NCI-H2029 treated with DMSO at 0.1 percent for 48 hours (cell line): Measurements from ENCODE around the gene PDE10A.
"Not testable (repeated sequence)": the region's sequence is repeated elsewhere in the genome, so short reads cannot be mapped to it uniquely, and the experiment has no call there.

ENCODE experiments used
- DNase-seq: peaks from one replicate; lab custom pipeline; 2025; lab: John Stamatoyannopoulos, UW

PDE10A gene

GRCh38 chr6:165624871-165625639 is 38.0 kb downstream of the PDE10A start:
- DNase-seq = no peak

- no peak for DNase-seq
These were observed 41.1 kb downstream of the PDE10A start for GRCh38 chr6:165621940-165622339.

DNA sequence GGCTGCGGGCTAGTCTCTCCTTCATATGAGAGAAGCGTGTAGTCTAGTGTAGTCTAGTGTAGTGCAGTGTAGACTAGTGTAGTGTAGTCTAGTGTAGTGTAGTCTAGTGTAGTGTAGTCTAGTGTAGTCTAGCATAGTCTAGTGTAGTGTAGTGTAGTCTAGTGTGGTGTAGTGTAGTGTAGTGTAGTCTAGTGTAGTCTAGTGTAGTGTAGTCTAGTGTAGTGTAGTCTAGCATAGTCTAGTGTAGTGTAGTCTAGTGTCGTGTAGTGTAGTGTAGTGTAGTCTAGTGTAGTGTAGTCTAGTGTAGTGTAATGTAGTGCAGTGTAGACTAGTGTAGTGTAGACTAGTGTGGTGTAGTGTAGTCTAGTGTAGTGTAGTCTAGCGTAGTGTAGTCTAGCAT is 44.1 kb downstream of the PDE10A start:
- DNase-seq = not testable (repeated sequence)

DNA sequence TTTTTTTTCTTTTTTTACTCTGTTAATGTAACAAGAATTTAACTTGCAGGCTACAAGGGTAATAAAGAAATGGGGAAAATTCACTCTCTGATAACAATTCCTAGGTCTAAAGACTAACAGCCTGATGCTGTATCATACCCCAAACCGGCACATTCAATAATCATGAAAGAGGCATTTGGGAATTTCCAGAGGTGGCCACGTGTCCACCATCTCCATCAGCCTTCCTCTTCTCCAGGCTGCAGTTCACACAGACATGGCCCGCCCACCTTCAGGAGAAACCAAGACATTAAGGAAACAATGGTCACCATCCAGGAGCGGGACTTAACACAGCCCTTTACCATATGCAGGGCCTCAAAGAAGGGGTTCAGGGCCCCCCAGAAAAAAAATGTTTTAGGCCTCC is 44.8 kb downstream of the PDE10A start:
- DNase-seq = no peak

- no peak for DNase-seq
These were observed 45.5 kb downstream of the PDE10A start for GRCh38 chr6:165617528-165617927.

GRCh38 chr6:165616116-165616515 is 46.9 kb downstream of the PDE10A start:
- no peak for DNase-seq

GRCh38 chr6:165615636-165616035 is 47.4 kb downstream of the PDE10A start:
- no peak for DNase-seq

DNA sequence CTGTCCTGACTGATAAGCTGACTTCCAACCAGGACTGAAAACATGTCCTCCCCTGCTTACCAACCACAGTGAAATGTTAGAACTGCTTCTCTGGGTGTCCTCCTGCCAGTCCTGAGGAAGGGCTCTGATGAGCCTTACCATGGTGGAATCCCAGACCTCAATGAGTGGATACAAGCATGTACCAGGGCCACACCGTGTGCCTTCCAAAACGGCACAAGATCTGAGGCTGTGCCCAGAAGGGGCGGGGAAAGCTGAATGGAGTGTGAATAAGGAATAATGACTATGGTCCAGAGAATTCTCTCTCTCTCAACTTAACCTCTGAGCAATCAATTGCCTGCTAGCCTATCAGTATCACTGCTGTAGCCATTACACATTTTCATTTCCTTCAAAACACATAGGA is 51.7 kb downstream of the PDE10A start:
- DNase-seq = no peak

GRCh38 chr6:165608577-165608976 is 54.5 kb downstream of the PDE10A start:
- not testable (repeated sequence) for DNase-seq

DNA sequence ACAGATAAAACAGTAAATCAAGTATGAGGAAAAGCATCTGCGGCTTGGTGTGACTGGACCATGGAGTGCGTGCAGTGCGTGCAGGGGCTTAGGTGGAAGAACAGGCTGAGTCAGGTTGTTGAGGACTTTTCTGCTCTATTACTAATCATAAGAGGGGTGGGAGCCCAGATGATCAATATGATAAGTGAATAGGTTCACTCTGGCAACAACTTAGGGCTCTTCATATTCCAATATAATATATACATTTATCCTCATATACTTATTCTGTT is 56.4 kb downstream of the PDE10A start:
- no peak for DNase-seq

GRCh38 chr6:165605901-165606739 is 56.9 kb downstream of the PDE10A start:
- no peak for DNase-seq

GRCh38 chr6:165605182-165605875 is 57.7 kb downstream of the PDE10A start:
- no peak for DNase-seq

GRCh38 chr6:165602291-165602690 is 60.8 kb downstream of the PDE10A start:
- no peak for DNase-seq

- DNase-seq = no peak
These were observed 62.4 kb downstream of the PDE10A start for GRCh38 chr6:165600606-165601005.

DNA sequence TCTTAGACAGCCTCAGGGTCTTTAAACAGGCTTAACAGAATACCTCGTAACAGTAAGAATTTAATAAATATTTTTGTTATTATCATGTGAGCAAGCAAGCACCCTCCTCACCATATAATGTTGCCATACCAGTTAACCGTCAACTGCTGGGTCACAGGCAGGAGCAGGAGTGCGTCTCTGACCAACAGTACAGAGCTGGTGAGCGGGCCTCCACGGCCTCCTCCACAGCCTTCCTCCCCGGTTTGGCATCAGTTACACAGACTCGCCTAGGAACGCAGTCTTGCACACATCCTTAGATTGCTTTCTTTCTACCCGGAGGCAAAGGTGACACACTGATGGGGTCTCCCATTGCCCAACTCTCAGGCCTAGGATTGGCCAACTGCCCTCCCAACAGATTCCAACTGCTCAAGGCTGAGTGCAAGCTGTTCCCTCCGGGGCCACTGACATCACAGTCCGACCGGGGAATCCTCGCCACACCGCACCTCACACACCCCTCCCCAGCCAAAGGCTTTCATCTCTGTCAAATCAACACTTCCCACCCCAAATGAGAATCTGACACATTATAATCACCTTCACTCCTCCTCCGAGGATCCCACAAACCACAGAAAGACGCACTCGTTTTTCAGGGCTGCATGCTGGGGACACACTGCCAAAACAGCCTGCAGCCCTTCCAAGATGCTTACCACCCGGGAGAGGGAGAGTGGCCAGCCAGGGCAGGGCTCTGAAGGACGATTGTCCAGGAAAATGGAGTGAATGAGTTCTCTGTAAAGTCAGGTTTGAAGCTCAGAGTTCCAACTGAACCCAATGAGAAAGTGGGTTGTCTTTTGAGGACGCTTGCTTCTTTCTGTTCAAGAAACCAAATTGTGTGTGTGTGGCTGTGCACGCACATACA is 63.2 kb downstream of the PDE10A start:
- no peak for DNase-seq

- no peak for DNase-seq
These were observed 63.9 kb downstream of the PDE10A start for GRCh38 chr6:165599121-165599520.

DNA sequence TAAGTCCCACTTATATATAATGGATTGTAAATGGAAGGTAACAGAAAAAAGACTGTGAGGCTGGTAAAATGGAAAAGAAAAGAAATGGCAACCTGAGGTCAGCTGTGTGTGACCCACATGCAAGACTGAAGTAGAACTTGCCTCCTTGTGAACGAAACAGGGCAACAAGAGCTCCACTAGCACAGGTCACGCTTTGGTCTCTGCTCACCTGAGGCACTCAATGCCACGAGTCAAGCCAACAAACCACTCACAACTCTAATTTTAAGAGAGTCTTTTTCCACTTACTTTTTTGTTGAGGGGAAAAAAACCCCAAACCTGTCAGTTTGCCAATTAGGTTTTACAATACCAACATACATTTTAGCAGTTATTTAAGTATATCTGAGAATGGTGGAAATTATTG is 65.2 kb downstream of the PDE10A start:
- no peak for DNase-seq

DNA sequence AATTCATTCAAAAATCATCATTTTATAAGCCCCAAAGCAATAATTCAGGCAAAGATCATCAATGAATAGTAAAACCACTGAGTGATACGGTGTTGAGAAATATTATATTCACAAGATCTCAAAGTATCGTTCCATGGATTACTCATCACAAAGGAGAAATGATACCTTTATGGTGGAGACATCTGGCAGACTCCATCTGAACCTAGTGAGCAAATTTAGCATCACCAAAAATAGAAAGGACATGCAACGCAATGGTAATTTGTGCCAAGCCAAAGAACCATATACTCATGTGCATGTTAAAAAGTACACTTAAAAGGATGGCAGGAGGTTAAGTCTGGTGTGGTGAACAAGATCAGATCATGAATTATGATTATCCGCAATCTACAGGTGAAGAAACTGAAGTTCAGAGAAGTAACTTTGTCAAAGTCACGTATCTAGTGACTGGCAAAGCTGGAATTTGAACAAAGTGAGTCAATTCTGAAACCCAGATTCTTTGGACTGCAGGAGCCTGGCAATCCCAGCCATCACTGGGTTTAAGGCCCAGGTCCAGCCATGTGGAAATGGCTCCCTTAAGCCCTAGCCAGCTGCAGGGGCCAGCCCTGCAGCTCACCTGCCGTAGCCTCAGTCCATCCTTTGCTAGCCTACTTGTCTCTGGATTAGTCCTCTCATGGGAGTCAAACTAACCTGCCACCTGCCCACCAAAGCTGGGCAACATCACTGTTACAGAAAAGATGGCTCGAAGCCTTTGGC is 68.3 kb downstream of the PDE10A start:
- DNase-seq = no peak

DNA sequence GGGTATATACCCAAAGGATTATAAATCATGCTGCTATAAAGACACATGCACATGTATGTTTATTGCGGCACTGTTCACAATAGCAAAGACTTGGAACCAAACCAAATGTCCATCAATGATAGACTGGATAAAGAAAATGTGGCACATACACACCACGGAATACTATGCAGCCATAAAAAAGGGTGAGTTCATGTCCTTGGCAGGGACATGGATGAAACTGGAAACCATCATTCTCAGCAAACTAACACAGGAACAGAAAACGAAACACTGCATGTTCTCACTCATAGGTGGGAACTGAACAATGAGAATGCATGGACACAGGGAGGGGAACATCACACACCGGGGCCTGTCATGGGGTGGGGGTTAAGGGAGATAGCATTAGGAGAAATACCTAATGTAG is 70.1 kb downstream of the PDE10A start:
- not testable (repeated sequence) for DNase-seq

GRCh38 chr6:165588515-165588914 is 74.5 kb downstream of the PDE10A start:
- no peak for DNase-seq

DNA sequence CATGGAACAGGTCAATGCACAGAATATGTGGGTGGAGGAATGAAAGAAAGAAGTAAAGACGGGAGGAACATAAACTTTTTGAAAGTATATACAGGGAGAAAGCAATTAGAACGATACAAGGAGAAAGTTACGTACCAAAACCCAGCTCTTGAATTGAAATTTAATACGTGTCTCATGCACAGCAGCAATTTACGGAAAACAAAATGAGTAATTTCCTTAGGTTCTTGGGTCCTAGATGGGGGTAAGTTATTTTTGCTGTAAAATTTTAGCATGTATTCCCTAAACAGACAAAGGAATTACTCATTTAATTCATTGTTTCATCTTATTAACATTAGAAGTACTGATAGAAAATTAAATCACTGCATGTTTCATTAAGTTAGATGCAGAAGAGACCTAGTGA is 75.8 kb downstream of the PDE10A start:
- DNase-seq = no peak
